Measurements from ENCODE around the gene FANCC. TPM values are rescaled to one million over a fixed set of nuclear protein-coding genes. Genes with fewer than 3 reads are reported as not detected.

FANCC gene
- total and polyA plus RNA-seq, 2 of the 4 experiments (the other 2 are of a cell fraction) = 4.7 to 6.3 TPM

- no peak for ATAC-seq (ENCODE audit: low read depth)
- Histone ChIP-seq H2BK120ac (ENCODE audit: low read depth, low read length) (no peak overlapping the region), H4K5ac (ENCODE audit: low read depth, low read length) (no peak overlapping the region), H3K9ac (ENCODE audit: low read depth, low read length) (no peak overlapping the region), H3K4ac (ENCODE audit: low read depth, low read length) (no peak overlapping the region), H3K4me3 (ENCODE audit: insufficient read depth, low read depth, low read length) (no peak overlapping the region), H3K56ac (ENCODE audit: extremely low read depth, insufficient read depth, low read length) (no peak overlapping the region), H3K4me1 (ENCODE audit: control insufficient read depth, insufficient read depth, low read length) (no peaks in the 10 kb centered on the region), H2AFZ (replicated peaks; ENCODE audit: low read length, poor library complexity) (no peak overlapping the region), H3K9me3 (ENCODE audit: control insufficient read depth, insufficient read depth, low read length) (peaks cover 3% of the 10 kb centered on the region; the same call in 1 of the 2 replicates), H3K36me3 (ENCODE audit: control insufficient read depth, insufficient read depth, low read length) (peaks cover 3% of the 10 kb centered on the region), H3K14ac (replicated peaks; ENCODE audit: low read depth, low read length) (no peak overlapping the region), H2BK5ac (ENCODE audit: low read depth, low read length, poor library complexity, severe bottlenecking) (no peak overlapping the region), H3K27me3 (ENCODE audit: control insufficient read depth, insufficient read depth, low read length) (no peaks in the 10 kb centered on the region), H4K91ac (ENCODE audit: insufficient read depth, low read depth, low read length) (no peak overlapping the region), H3K4me2 (ENCODE audit: low read depth, low read length) (no peak overlapping the region), H3K23ac (ENCODE audit: low read depth, low read length) (no peak overlapping the region), H3K18ac (ENCODE audit: low read depth, low read length) (no peak overlapping the region), H3K9me1 (ENCODE audit: insufficient read depth, low read length) (peaks cover 4% of the 10 kb centered on the region; the same call in 1 of the 2 replicates), H2AK9ac (replicated peaks; ENCODE audit: low read depth, low read length, poor library complexity) (no peak overlapping the region), H3K79me1 (ENCODE audit: low read depth in 1 of 2, low read length in 2 of 2) (no peaks in the 10 kb centered on the region), H4K8ac (ENCODE audit: low read depth in 2 of 2, low read length in 2 of 2) (no peak overlapping the region), H2AK5ac (ENCODE audit: low read depth, low read length) (no peak overlapping the region), H2BK20ac (ENCODE audit: low read depth, low read length) (no peak overlapping the region), H3K27ac (ENCODE audit: insufficient read depth, low read length) (no peak overlapping the region), H2BK15ac (ENCODE audit: low read depth, low read length) (no peak overlapping the region), H4K20me1 (ENCODE audit: insufficient read depth, low read length) (no peaks in the 10 kb centered on the region)
- ChIA-PET CTCF (no interaction called here), POLR2A (ENCODE audit: unreplicated experiment) (no interaction called here)
- in situ Hi-C loops (cut with MboI; ENCODE audit: low sequenced_read_pairs) = no loop called here
- no peak for TF ChIP-seq ELK1 (IDR thresholded peaks at IDR 0.05; ENCODE audit: borderline replicate concordance, low read depth, low read length)
- DNase-seq = no peak
- BruUV-seq (replicated peaks) = no TSS peak
- intact Hi-C loops (cut with micrococcal nuclease) = no loop called here
- no CpG with 5 or more reads among the region's 5 CpGs for WGBS, 2 experiments (ENCODE audit: extremely low coverage in 2 of 2, insufficient read length in 1 of 2)
- dilution Hi-C loops (cut with HindIII; ENCODE audit: low sequenced_read_pairs, unreplicated experiment) = no loop called here
These were observed 78.4 kb downstream of the FANCC start for GRCh38 chr9:95239071-95239470.

Measured in IMR-90 (cell line).